Effector memory CD8-positive, alpha-beta T cell (primary cell): Measurements from ENCODE around the gene ARMCX6.
"Not testable (repeated sequence)": the region's sequence is repeated elsewhere in the genome, so short reads cannot be mapped to it uniquely, and the experiment has no call there.

Experiments used
- ATAC-seq: fragments of 150-1000 bp; cut with Tn5 transposase; replicated peaks from 2 replicates; pipeline ENCODE4 v1.10.0; 2021; ENCODE audit warnings: mild to moderate bottlenecking, moderate library complexity
- DNase-seq, 3 experiments: peaks; one replicate each; pipeline ENCODE4 v3.0.0; 2021
- H3K27ac Mint-ChIP-seq, 2 donors: one replicate each; pipeline ENCODE4 v1.8.0; 2022; ENCODE audit warnings: mild to moderate bottlenecking in 2 of 2, mixed read lengths in 2 of 2, moderate library complexity in 2 of 2
- H3K27me3 Mint-ChIP-seq, 2 donors: one replicate each; pipeline ENCODE4 v1.8.0; 2022; ENCODE audit warnings: mixed read lengths in 2 of 2
- H3K36me3 Mint-ChIP-seq: one replicate; pipeline ENCODE4 v1.8.0; 2022; ENCODE audit warnings: mild to moderate bottlenecking, moderate library complexity, mixed read lengths; ENCODE audit not compliant: insufficient read depth
- H3K4me1 Mint-ChIP-seq, 2 donors: one replicate each; pipeline ENCODE4 v1.8.0; 2022; ENCODE audit warnings: low read depth in 2 of 2, mixed read lengths in 2 of 2
- H3K4me3 Mint-ChIP-seq, 2 donors: one replicate each; pipeline ENCODE4 v1.8.0; 2022; ENCODE audit warnings: mild to moderate bottlenecking in 2 of 2, mixed read lengths in 2 of 2, moderate library complexity in 2 of 2
- H3K9me3 Mint-ChIP-seq, 2 donors: one replicate each; pipeline ENCODE4 v1.8.0; 2022; ENCODE audit warnings: mixed read lengths in 2 of 2
- total RNA-seq, 9 experiments: gene quantifications; one replicate each; lab custom pipeline; 2026; lab: John Stamatoyannopoulos, UW

ARMCX6 gene
- 10.5 to 20.8 (median 14.6) reads per million in 9 experiments for total RNA-seq

DNA sequence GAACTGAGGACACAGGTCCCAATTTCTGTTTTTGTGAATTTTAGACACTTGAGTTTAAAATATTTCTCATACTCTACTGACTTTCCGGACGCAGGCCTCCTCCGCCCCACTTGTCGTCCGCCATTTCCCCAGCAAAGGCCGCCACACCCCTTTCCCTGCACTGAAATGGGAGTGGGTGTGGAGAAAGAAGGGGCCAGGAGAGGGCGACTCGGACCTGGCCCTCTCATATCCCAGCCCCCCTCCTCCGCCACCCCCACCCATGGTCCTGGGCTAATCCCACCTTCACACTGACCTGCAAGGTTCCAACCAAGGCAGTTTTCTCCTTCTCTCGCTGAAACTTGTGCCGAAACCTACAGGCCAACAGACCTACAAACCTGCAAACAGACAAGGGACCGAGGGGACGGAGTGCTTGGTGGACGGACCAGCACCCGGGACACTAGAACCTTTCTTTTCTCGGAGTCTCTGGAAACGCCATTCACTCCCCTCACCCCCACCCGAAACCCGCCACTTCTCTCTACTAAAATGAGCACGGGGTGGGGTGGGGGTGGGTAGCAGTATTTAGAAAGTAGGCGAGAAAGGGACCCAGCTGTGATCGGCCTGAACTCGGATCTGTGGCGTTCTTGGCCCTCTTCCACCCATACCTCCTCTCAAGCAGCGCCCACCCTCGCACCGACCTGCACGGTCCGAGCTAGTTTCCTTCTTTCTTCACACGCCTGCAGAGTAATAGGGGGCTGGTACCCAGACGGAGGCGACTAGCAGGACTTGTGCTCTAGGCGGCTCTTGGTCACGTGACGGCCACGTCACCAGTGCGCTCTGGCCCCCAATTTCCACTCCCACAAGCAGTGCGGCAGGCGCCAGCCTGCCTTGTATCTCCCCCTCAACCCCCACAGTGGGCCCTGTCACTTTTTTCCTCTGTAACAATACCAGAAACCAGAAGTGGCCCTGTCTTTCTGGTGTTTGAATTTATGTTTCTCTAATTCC is at the start of gene ARMCX6:
ARMCX6 (minus strand) TSS at position 790 of the 981 bp plus-strand sequence. CDS start 1,380 bp downstream, outside the sequence.
- H3K9me3 Mint-ChIP-seq: no peaks in the 10 kb centered on the region
- H3K36me3 Mint-ChIP-seq: peaks cover 12% of the 10 kb centered on the region
- peak within 1 kb of the TSS; percentile 88 to 91 for H3K4me3 Mint-ChIP-seq
- H3K27me3 Mint-ChIP-seq: no peaks in the 10 kb centered on the region
- H3K27ac Mint-ChIP-seq: peak within 1 kb of the TSS; percentile 86 to 93
- peaks cover 13 to 20% of the 10 kb centered on the region in 2 donors for H3K4me1 Mint-ChIP-seq
- ATAC-seq (peak; percentile 86), DNase-seq (peak; percentile 60 to 64 (median 64))

DNA sequence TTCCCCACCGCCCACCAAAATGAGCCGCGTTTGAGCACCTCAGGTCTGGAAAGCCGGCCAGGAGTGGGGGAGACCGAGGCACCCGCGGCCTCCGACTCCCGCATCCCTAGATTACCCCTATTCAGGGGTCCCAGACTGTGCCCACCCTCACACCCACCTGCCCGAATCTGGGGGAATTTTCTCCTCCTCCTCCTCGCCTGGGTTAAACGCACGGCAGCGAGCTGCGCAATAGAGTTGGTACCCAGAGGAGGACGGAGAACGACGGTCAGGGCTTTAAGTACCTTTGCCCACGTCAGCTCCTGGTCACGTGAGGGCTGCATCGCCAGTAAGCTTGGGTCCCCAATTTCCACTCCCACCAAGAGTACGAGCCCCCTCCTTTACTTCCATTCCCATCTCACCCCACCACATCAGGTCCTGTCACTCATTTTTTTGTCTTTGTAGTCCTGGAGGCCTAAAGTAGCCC is 41.8 kb upstream of the ARMCX6 start, which contains the start of gene ARMCX2:
ARMCX2 (minus strand) TSS at position 250 of the 463 bp plus-strand sequence. CDS start 2,262 bp downstream, outside the sequence.
- Mint-ChIP-seq H3K36me3 (peaks cover 3% of the 10 kb centered on the region), H3K27ac (peak within 1 kb of the TSS in 1 of 2 donors; percentile 81), H3K9me3 (no peaks in the 10 kb centered on the region), H3K4me3 (peak within 1 kb of the TSS; percentile 81 to 93), H3K27me3 (peaks cover 15 to 19% of the 10 kb centered on the region in 2 donors), H3K4me1 (peaks cover 4 to 6% of the 10 kb centered on the region in 2 donors)
- ATAC-seq (no peak), DNase-seq (no peak)

DNA sequence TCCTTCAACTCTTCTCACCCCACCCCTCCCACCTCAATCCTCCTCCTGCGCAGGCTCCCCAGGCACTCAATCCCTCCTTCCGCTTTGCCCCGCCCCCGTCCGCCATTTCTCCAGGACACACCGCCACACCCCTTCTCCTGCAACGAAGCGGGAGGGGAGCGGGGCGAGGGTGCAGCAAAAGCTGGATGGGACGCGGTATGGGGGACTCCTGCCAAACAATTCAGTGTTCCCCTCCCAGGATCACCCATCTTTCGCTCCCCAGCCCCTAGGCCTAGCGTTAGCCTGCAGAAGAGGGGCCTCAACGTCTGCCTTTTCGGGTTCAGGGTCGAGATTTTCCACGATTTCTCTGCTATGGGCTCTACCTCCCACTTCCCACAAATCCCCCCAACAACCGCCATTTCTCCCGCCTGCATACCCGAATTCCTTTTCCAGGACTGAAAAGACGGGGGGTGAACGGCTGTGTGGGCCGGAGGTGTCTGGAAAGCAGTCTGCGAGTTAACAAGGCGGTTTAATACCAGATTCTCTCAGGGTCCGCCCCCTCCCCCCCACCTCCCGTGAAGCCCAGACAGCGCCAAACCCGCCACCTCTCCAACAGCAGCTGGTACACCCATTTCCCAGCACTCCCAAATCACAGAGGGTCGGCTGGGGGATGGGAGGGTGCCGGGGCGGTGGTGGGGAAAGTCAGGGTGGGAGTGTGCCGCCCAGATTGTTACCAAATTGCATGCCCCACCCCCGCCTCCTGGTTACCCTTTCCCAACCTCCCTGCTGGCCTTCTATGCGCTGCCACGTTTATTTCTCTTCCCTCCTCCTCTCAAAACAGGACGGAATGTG is 41.1 kb upstream of the ARMCX6 start:
- Mint-ChIP-seq H3K9me3 (no peaks in the 10 kb centered on the region), H3K27ac (peak overlapping the region in 1 of 2 donors; percentile 81), H3K4me1 (peaks cover 4 to 6% of the 10 kb centered on the region in 2 donors), H3K27me3 (peaks cover 10 to 11% of the 10 kb centered on the region in 2 donors), H3K36me3 (peaks cover 3% of the 10 kb centered on the region), H3K4me3 (peak overlapping the region; percentile 81 to 93)
- DNase-seq: peak in 2 of 3 experiments; percentile 12 to 13
- peak; percentile 68 for ATAC-seq

DNA sequence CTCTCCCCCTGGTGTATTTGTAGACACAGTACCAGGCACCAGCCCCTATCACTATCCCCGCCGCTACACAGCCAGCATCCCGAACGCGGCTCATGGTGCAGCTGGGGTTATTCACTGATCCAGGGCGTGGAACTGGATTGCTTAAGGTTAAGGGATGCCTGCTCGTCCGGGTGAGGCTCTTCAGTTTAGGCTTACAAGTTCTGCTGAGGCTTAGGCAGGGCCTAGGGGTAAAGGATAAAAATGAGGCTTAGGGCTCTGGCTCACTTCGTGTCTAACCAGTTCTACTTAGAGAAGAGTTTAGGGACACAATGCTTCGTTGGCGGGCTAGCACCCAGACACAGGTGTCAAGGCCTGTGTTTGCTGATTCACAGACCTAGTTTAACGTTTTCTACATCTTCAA is 39.7 kb upstream of the ARMCX6 start:
- Mint-ChIP-seq H3K27me3 (peaks cover under 1 to 8% of the 10 kb centered on the region in 2 donors), H3K27ac (no peak overlapping the region), H3K36me3 (peaks cover 3% of the 10 kb centered on the region), H3K9me3 (no peaks in the 10 kb centered on the region), H3K4me1 (peaks cover 4 to 6% of the 10 kb centered on the region in 2 donors), H3K4me3 (no peak overlapping the region)
- no peak for ATAC-seq
- DNase-seq: no peak

DNA sequence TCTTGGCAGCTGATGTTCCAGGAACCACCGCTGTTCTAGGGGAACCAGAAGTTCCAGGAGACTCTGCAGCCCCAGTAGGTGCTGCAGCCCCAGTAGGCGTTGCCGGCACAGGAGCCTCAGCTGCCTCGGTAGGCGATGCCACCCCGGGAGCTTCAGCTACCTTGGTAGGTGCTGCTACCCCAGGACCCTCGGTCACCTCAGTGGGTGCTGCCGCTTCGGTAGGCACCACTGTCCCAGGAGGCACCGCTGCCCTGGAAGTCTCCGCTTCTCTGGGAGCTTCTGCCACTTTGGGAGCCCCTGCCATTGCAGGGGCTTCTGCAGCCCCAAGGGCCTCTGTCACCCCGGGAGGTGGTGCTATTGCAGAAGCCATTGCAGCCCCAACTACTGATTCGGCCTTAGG is 39.0 kb upstream of the ARMCX6 start:
- Mint-ChIP-seq H3K36me3 (peaks cover 3% of the 10 kb centered on the region), H3K4me3 (no peak overlapping the region), H3K27me3 (peaks cover 0 to 8% of the 10 kb centered on the region in 2 donors), H3K4me1 (peaks cover 4 to 6% of the 10 kb centered on the region in 2 donors), H3K27ac (no peak overlapping the region), H3K9me3 (no peaks in the 10 kb centered on the region)
- no peak for DNase-seq
- no peak for ATAC-seq

DNA sequence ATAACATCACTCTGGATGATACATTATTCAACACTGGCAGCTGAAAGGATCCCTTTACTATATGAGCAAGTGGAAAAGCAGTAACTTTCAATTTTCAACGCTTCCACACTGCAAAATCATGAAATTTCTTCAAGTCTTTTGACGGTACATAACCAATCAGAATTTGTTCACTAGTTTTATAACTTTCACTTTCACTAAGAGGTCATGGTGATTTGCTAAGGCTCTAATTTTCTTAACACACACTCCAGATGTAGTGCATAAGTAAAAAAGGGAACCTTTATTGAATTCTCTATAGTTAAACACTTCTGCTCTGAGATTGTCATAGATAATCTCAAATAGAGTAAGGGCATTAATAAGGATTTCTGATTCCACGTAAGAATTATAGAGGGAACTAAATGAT is 37.7 kb upstream of the ARMCX6 start:
- peaks cover 0 to 8% of the 10 kb centered on the region in 2 donors for H3K27me3 Mint-ChIP-seq
- peaks cover 4 to 6% of the 10 kb centered on the region in 2 donors for H3K4me1 Mint-ChIP-seq
- ATAC-seq (no peak), DNase-seq (no peak)
- H3K4me3 Mint-ChIP-seq: no peak overlapping the region
- peaks cover 3% of the 10 kb centered on the region for H3K36me3 Mint-ChIP-seq
- H3K27ac Mint-ChIP-seq: no peak overlapping the region
- no peaks in the 10 kb centered on the region for H3K9me3 Mint-ChIP-seq

DNA sequence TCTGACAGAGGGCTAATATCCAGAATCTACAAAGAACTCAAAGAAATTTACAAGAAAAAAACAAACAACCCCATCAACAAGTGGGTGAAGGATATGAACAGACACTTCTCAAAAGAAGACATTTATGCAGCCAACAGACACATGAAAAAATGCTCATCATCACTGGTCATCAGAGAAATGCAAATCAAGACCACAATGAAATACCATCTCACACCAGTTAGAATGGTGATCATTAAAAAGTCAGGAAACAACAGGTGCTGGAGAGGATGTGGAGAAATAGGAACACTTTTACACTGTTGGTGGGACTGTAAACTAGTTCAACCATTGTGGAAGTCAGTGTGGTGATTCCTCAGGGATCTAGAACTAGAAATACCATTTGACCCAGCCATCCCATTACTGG is 29.9 kb upstream of the ARMCX6 start:
- not testable (repeated sequence) for H3K4me1 Mint-ChIP-seq, H3K9me3 Mint-ChIP-seq, H3K4me3 Mint-ChIP-seq, ATAC-seq, H3K27ac Mint-ChIP-seq, H3K36me3 Mint-ChIP-seq, DNase-seq, H3K27me3 Mint-ChIP-seq

DNA sequence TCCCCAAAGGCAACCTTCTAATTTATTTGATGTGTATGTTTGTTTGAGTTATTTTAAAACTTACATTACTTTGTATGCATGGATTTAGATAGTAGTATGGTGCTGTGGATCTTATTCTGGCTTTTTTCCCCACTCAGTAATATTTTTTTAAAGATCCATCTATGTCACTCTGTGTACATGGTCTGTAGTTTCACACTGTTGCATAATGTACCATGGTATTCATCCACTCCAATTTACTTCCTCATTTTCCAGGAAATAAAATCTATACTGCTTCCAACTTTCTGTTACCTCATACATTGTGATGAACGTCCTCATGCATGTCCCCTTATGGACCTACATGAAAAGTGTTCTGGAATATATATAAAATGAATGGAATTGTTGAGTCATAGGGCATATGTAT is 24.3 kb upstream of the ARMCX6 start:
- ATAC-seq: no peak
- H3K36me3 Mint-ChIP-seq: peaks cover 10% of the 10 kb centered on the region
- H3K27me3 Mint-ChIP-seq: no peaks in the 10 kb centered on the region
- H3K4me1 Mint-ChIP-seq: no peaks in the 10 kb centered on the region
- no peak overlapping the region for H3K4me3 Mint-ChIP-seq
- H3K9me3 Mint-ChIP-seq: no peaks in the 10 kb centered on the region
- H3K27ac Mint-ChIP-seq: no peak overlapping the region
- no peak for DNase-seq

DNA sequence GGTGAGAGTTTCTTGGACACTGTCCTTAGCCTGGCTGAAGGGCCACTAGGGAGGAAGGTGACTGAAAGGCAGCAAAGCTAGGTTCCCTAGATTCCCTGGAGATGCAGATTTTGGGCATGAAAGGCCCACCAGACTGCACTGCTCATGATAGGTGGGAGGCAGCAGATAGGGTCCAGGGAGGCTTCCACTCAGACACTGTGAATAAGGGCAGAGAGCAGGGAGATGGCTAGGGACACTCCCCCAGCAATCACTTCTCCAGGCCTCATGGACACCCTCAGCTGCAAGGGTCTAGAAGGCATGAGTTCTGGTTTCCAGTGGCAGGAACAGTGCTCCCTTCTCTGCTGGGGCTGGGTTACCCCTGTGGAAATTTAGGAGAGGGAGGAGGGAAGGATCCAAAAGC is 21.8 kb upstream of the ARMCX6 start:
- H3K4me1 Mint-ChIP-seq: no peaks in the 10 kb centered on the region
- no peaks in the 10 kb centered on the region for H3K27me3 Mint-ChIP-seq
- no peak for ATAC-seq
- no peak overlapping the region for H3K27ac Mint-ChIP-seq
- H3K9me3 Mint-ChIP-seq: no peaks in the 10 kb centered on the region
- DNase-seq: no peak
- H3K36me3 Mint-ChIP-seq: peaks cover 13% of the 10 kb centered on the region
- no peak overlapping the region for H3K4me3 Mint-ChIP-seq

DNA sequence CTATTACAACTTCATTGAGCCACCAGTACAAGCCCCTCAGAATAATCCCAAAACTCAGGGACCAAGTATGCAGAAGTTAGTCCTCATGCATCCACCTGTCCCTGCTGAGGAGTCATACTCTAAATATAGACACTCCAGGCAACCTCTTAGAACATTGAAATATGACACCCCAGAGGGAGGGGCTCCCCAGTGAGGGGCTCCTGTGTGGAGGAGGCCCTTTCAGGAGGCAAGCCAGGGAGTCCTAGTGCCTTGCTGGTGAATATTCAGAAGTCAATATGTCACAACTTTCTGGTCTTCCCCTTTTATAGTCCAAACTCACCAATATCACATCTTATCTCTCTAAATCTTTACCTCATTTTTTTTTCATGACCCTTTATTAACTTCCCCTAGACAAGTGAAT is 1.6 kb upstream of the ARMCX6 start:
- Mint-ChIP-seq H3K36me3 (peaks cover 28% of the 10 kb centered on the region), H3K4me1 (peaks cover 23 to 33% of the 10 kb centered on the region in 2 donors), H3K27ac (peak overlapping the region in 1 of 2 donors; percentile 68), H3K27me3 (no peaks in the 10 kb centered on the region), H3K9me3 (no peaks in the 10 kb centered on the region), H3K4me3 (no peak overlapping the region)
- ATAC-seq: no peak
- no peak for DNase-seq

DNA sequence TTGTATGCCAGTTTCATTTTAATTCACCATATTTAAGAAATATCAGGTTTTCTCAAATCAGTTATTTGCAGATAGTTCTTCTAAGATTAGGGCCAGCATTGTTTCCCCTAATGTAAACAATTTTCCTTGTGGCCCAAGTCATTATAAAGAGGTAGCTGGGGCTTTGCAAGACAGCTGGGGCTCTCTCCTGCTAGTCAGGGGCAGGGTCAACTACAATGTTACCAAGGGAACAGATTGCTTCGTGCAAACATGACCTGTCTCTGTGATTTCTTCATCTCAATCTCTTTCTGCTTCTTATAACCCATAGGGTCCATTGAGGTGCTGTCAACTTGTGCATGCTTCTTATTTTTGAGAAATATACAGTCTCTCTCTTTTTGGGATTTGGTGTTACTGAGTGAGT is 12.1 kb downstream of the ARMCX6 start:
- H3K27ac Mint-ChIP-seq: no peak overlapping the region
- H3K9me3 Mint-ChIP-seq: no peaks in the 10 kb centered on the region
- no peak overlapping the region for H3K4me3 Mint-ChIP-seq
- H3K4me1 Mint-ChIP-seq: no peaks in the 10 kb centered on the region
- H3K36me3 Mint-ChIP-seq: no peaks in the 10 kb centered on the region
- no peaks in the 10 kb centered on the region for H3K27me3 Mint-ChIP-seq
- DNase-seq: no peak
- ATAC-seq: no peak

DNA sequence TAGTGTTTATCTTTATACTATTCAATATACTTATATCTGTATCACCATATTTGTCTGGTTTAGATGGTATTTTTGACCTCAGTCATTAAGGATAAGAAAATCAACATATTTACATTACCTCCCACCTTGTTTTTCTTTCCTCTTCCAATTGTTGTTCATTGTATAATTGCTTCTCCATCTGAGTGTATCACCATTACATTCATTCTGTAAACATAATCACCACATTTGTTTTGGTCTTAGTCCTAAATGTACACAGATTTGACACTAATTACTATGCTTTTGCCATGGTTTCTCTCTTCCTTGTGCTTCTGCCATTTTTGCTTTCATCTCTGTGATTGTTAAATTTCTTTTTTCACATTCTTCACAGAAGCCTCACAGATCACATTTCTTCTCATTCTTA is 12.7 kb downstream of the ARMCX6 start:
- Mint-ChIP-seq H3K27me3 (no peaks in the 10 kb centered on the region), H3K27ac (no peak overlapping the region), H3K36me3 (no peaks in the 10 kb centered on the region), H3K4me1 (no peaks in the 10 kb centered on the region), H3K9me3 (no peaks in the 10 kb centered on the region), H3K4me3 (no peak overlapping the region)
- no peak for DNase-seq
- ATAC-seq: no peak

DNA sequence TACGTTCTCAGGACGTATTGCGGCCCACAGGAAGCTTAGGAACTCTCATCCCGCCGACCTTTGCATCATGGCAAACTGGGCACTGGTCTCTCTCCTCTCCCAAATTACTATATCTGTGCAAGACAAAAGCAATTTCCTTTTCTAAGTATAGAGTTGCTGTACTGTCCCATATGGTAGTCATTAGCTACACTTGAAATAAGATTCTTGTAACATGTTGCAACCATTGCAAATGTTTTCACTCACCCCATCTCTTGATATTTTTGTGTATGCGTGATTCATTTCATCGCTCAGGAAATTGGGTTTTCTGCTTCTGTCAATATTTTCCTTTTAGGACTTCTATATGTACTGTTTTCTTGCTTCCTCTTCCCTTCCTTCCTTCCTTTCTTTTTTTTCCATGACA is 15.7 kb downstream of the ARMCX6 start:
- Mint-ChIP-seq H3K27me3 (peaks cover 2 to 3% of the 10 kb centered on the region in 2 donors), H3K9me3 (no peaks in the 10 kb centered on the region), H3K4me3 (no peak overlapping the region), H3K36me3 (no peaks in the 10 kb centered on the region), H3K27ac (no peak overlapping the region), H3K4me1 (no peaks in the 10 kb centered on the region)
- ATAC-seq: no peak
- no peak for DNase-seq
